RWPE2 (cell line): ENCODE measurements around the gene SULT1C2.

ENCODE experiments used
- ATAC-seq: fragments of 200-7000 bp; cut with Tn5 transposase; 3 replicates; pipeline ENCODE4 v1.9.1; 2021; ENCODE audit warnings: low read depth
- DNase-seq: peaks from one replicate; pipeline ENCODE4 v3.0.0-alpha.2; 2020; ENCODE audit warnings: low spot score
- H3K27ac ChIP-seq: fragments of 450-650 bp; 2 replicates; pipeline ENCODE4 v1.5.1; 2017; ENCODE audit warnings: mild to moderate bottlenecking; ENCODE audit not compliant: poor library complexity, severe bottlenecking
- H3K27me3 ChIP-seq: fragments of 250-450 bp; sonication (Bioruptor Pico); 2 replicates; pipeline ENCODE4 v1.5.1; 2021; ENCODE audit warnings: mild to moderate bottlenecking, moderate library complexity; ENCODE audit not compliant: insufficient read depth, poor library complexity, severe bottlenecking
- H3K36me3 ChIP-seq: fragments of 250-450 bp; sonication (Bioruptor Pico); 2 replicates; pipeline ENCODE4 v1.5.1; 2020; ENCODE audit warnings: low read depth, mild to moderate bottlenecking, moderate library complexity
- H3K4me1 ChIP-seq: fragments of 250-450 bp; sonication (Bioruptor Pico); 2 replicates; pipeline ENCODE4 v1.5.1; 2021; ENCODE audit warnings: mild to moderate bottlenecking, moderate library complexity; ENCODE audit not compliant: insufficient read depth, poor library complexity, severe bottlenecking
- H3K4me3 ChIP-seq: fragments of 250-450 bp; sonication (Bioruptor Pico); 2 replicates; pipeline ENCODE4 v1.5.1; 2021; ENCODE audit warnings: mild to moderate bottlenecking, moderate library complexity; ENCODE audit not compliant: severe bottlenecking
- H3K9me3 ChIP-seq: fragments of 250-450 bp; sonication (Bioruptor Pico); 2 replicates; pipeline ENCODE4 v1.5.1; 2021; ENCODE audit warnings: mild to moderate bottlenecking, moderate library complexity; ENCODE audit not compliant: severe bottlenecking
- TF ChIP-seq, protein P1 (sequence below): fragments of 450-650 bp; IDR thresholded peaks from one replicate; pipeline ENCODE4 v1.5.1; 2017; ENCODE audit warnings: mild to moderate bottlenecking, moderate library complexity; ENCODE audit not compliant: poor library complexity, severe bottlenecking

Gene SULT1C2

GRCh38 chr2:108263401-108263800 lies 25.3 kb upstream of the SULT1C2 start:
- peaks cover 12% of the 10 kb centered on the region for H3K4me1 ChIP-seq
- ATAC-seq (no peak), DNase-seq (no peak)
- H3K9me3 ChIP-seq = no peaks in the 10 kb centered on the region
- no peak overlapping the region for H3K27ac ChIP-seq
- H3K36me3 ChIP-seq = no peaks in the 10 kb centered on the region
- H3K4me3 ChIP-seq = no peak overlapping the region
- TF ChIP-seq, protein P1, sequence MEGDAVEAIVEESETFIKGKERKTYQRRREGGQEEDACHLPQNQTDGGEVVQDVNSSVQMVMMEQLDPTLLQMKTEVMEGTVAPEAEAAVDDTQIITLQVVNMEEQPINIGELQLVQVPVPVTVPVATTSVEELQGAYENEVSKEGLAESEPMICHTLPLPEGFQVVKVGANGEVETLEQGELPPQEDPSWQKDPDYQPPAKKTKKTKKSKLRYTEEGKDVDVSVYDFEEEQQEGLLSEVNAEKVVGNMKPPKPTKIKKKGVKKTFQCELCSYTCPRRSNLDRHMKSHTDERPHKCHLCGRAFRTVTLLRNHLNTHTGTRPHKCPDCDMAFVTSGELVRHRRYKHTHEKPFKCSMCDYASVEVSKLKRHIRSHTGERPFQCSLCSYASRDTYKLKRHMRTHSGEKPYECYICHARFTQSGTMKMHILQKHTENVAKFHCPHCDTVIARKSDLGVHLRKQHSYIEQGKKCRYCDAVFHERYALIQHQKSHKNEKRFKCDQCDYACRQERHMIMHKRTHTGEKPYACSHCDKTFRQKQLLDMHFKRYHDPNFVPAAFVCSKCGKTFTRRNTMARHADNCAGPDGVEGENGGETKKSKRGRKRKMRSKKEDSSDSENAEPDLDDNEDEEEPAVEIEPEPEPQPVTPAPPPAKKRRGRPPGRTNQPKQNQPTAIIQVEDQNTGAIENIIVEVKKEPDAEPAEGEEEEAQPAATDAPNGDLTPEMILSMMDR = no peak
- no peaks in the 10 kb centered on the region for H3K27me3 ChIP-seq

DNA sequence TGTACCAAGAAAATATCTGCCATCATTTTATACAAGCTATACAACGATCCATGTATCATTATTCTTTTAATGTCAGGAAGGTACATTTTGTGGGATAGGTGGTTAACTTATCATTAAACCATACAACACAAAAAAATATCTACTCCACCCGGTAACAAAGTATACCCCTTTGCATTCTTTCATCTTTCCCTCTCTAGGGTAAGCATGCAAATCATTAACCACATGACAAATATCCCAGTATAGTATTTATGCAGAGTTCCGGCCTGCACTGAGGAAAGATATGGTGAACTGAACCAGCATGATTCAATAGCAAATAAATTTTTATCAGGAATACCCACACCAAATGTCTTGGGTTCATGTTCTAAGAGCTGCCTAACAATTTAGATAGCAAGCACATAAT lies 22.5 kb upstream of the SULT1C2 start:
- no peaks in the 10 kb centered on the region for H3K9me3 ChIP-seq
- peaks cover 15% of the 10 kb centered on the region for H3K4me1 ChIP-seq
- no peaks in the 10 kb centered on the region for H3K36me3 ChIP-seq
- DNase-seq = no peak
- H3K27ac ChIP-seq = no peak overlapping the region
- TF ChIP-seq, protein P1 = no peak
- no peak for ATAC-seq
- H3K27me3 ChIP-seq = no peaks in the 10 kb centered on the region
- no peak overlapping the region for H3K4me3 ChIP-seq

DNA sequence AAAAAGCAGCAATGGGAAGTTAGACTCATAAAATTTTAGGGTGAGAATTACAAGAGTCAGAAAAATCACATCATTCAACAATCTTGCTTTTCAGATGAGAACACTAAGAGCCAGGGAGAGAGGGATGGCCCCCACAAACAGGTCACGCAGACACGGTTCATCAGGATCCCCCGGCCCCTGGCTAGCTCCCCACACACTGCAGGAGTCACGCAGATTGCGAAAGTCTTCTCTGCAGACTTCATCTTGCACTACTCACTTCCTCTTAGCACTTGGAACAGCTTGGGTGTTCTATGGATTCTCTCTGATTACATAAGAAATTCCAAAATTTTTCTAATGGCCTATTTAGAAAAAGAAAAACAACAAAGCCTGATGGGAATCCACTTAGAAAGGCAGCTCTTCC lies 21.6 kb upstream of the SULT1C2 start:
- DNase-seq = no peak
- H3K27ac ChIP-seq = peak overlapping the region; percentile 46

GRCh38 chr2:108268001-108268400 lies 20.7 kb upstream of the SULT1C2 start:
- peaks cover 15% of the 10 kb centered on the region for H3K4me1 ChIP-seq
- no peak overlapping the region for H3K4me3 ChIP-seq
- ATAC-seq (peak; percentile 87), DNase-seq (no peak)
- TF ChIP-seq, protein P1 = no peak
- H3K9me3 ChIP-seq = no peaks in the 10 kb centered on the region
- H3K27ac ChIP-seq = peak overlapping the region; percentile 46
- no peaks in the 10 kb centered on the region for H3K36me3 ChIP-seq
- H3K27me3 ChIP-seq = no peaks in the 10 kb centered on the region

More for the DNA sequence above, 21.6 kb upstream of the SULT1C2 start:
- H3K4me1 ChIP-seq = peaks cover 15% of the 10 kb centered on the region
- no peaks in the 10 kb centered on the region for H3K36me3 ChIP-seq
- no peaks in the 10 kb centered on the region for H3K9me3 ChIP-seq
- peak; percentile 63 for ATAC-seq
- TF ChIP-seq, protein P1 = no peak
- H3K4me3 ChIP-seq = no peak overlapping the region
- no peaks in the 10 kb centered on the region for H3K27me3 ChIP-seq

GRCh38 chr2:108270346-108270745 lies 18.3 kb upstream of the SULT1C2 start:
- H3K4me1 ChIP-seq = peaks cover 15% of the 10 kb centered on the region
- H3K27me3 ChIP-seq = no peaks in the 10 kb centered on the region
- TF ChIP-seq, protein P1 = no peak

More at GRCh38 chr2:108270346-108270745, 18.3 kb upstream of the SULT1C2 start:
- no peak overlapping the region for H3K27ac ChIP-seq
- ATAC-seq (no peak), DNase-seq (no peak)
- no peaks in the 10 kb centered on the region for H3K9me3 ChIP-seq
- H3K36me3 ChIP-seq = no peaks in the 10 kb centered on the region
- no peak overlapping the region for H3K4me3 ChIP-seq
